Measurements from ENCODE around the gene WDFY2.
A peak's percentile ranks its signal among the peaks of the same experiment; 100 is the strongest.
"Not testable (repeated sequence)": the region's sequence is repeated elsewhere in the genome, so short reads cannot be mapped to it uniquely, and the experiment has no call there.

WDFY2 gene

GRCh38 chr13:51687947-51688714 lies 103.9 kb downstream of the WDFY2 start:
- peaks cover 1% of the 10 kb centered on the region for H3K79me1 ChIP-seq (ENCODE audit: low read length)
- H4K12ac ChIP-seq (ENCODE audit: low read depth, low read length) = no peak overlapping the region
- no peak overlapping the region for H3K4me2 ChIP-seq (ENCODE audit: low read length)
- no peak overlapping the region for H3K23ac ChIP-seq (ENCODE audit: low read length)
- H3K27me3 ChIP-seq (ENCODE audit: insufficient read depth, low read length) = no peaks in the 10 kb centered on the region
- H2BK5ac ChIP-seq (ENCODE audit: low read depth, low read length, poor library complexity) = no peak overlapping the region
- no peak overlapping the region for H3K27ac ChIP-seq (ENCODE audit: low read depth, low read length)
- H2AK5ac ChIP-seq (ENCODE audit: low read length) = no peak overlapping the region
- H3K14ac ChIP-seq (ENCODE audit: low read length) = no peak overlapping the region
- no peaks in the 10 kb centered on the region for H3K79me2 ChIP-seq (ENCODE audit: control insufficient read depth, insufficient read depth, low read length, poor library complexity)
- H3K4ac ChIP-seq (ENCODE audit: low read depth, low read length) = no peak overlapping the region
- no peak overlapping the region for H3K4me3 ChIP-seq (ENCODE audit: low read depth, low read length)
- H3K9ac ChIP-seq (ENCODE audit: low read length) = no peak overlapping the region
- H3K9me3 ChIP-seq (ENCODE audit: insufficient read depth, low read depth, low read length) = no peaks in the 10 kb centered on the region
- peaks cover 0 to 1% of the 10 kb centered on the region in 2 experiments for H3K36me3 ChIP-seq (ENCODE audit: control insufficient read depth in 1 of 2, insufficient read depth in 2 of 2, low read length in 2 of 2)
- H3K18ac ChIP-seq (ENCODE audit: low read length) = no peak overlapping the region
- H3K4me1 ChIP-seq (ENCODE audit: control insufficient read depth in 1 of 2, insufficient read depth in 2 of 2, low read length in 2 of 2) = peaks cover 2 to 4% of the 10 kb centered on the region in 2 experiments
- WGBS (ENCODE audit: extremely low coverage, insufficient coverage, insufficient read length) = no CpG with 5 or more reads among the region's 5 CpGs
- no peak overlapping the region for H4K8ac ChIP-seq (ENCODE audit: low read depth, low read length)
- H2BK120ac ChIP-seq (ENCODE audit: insufficient read depth, low read length, poor library complexity) = no peak overlapping the region
- H2BK12ac ChIP-seq (ENCODE audit: low read length) = no peak overlapping the region
- H2AFZ ChIP-seq (ENCODE audit: insufficient read depth, low read length, poor library complexity) = no peak overlapping the region
- no peak overlapping the region for H4K91ac ChIP-seq (ENCODE audit: low read depth, low read length)
- DNase-seq = no peak

GRCh38 chr13:51688937-51689662 lies 104.8 kb downstream of the WDFY2 start:
- H3K79me2 ChIP-seq (ENCODE audit: control insufficient read depth, insufficient read depth, low read length, poor library complexity) = no peaks in the 10 kb centered on the region
- no peak overlapping the region for H2AK5ac ChIP-seq (ENCODE audit: low read length)
- no peak overlapping the region for H3K18ac ChIP-seq (ENCODE audit: low read length)
- no peak overlapping the region for H3K4ac ChIP-seq (ENCODE audit: low read depth, low read length)
- no peak overlapping the region for H4K12ac ChIP-seq (ENCODE audit: low read depth, low read length)
- no peaks in the 10 kb centered on the region for H3K27me3 ChIP-seq (ENCODE audit: insufficient read depth, low read length)
- no peak overlapping the region for H3K4me2 ChIP-seq (ENCODE audit: low read length)
- DNase-seq = peak in 1 of 2 donors; percentile 25
- peaks cover 2 to 4% of the 10 kb centered on the region in 2 experiments for H3K4me1 ChIP-seq (ENCODE audit: control insufficient read depth in 1 of 2, insufficient read depth in 2 of 2, low read length in 2 of 2)
- H2BK12ac ChIP-seq (ENCODE audit: low read length) = no peak overlapping the region
- H2AFZ ChIP-seq (ENCODE audit: insufficient read depth, low read length, poor library complexity) = no peak overlapping the region
- no peak overlapping the region for H2BK120ac ChIP-seq (ENCODE audit: insufficient read depth, low read length, poor library complexity)
- H3K36me3 ChIP-seq (ENCODE audit: control insufficient read depth in 1 of 2, insufficient read depth in 2 of 2, low read length in 2 of 2) = no peaks in the 10 kb centered on the region
- no peak overlapping the region for H3K14ac ChIP-seq (ENCODE audit: low read length)
- H3K9me3 ChIP-seq (ENCODE audit: insufficient read depth, low read depth, low read length) = no peaks in the 10 kb centered on the region
- no CpG with 5 or more reads among the region's 8 CpGs for WGBS (ENCODE audit: extremely low coverage, insufficient coverage, insufficient read length)
- no peak overlapping the region for H3K4me3 ChIP-seq (ENCODE audit: low read depth, low read length)
- H3K23ac ChIP-seq (ENCODE audit: low read length) = no peak overlapping the region
- no peak overlapping the region for H4K91ac ChIP-seq (ENCODE audit: low read depth, low read length)
- H3K9ac ChIP-seq (ENCODE audit: low read length) = no peak overlapping the region
- H2BK5ac ChIP-seq (ENCODE audit: low read depth, low read length, poor library complexity) = no peak overlapping the region
- peak overlapping the region; percentile 28 for H4K8ac ChIP-seq (ENCODE audit: low read depth, low read length)
- no peak overlapping the region for H3K27ac ChIP-seq (ENCODE audit: low read depth, low read length)
- H3K79me1 ChIP-seq (ENCODE audit: low read length) = peaks cover 1% of the 10 kb centered on the region

- H2BK5ac ChIP-seq (ENCODE audit: low read depth, low read length, poor library complexity) = no peak overlapping the region
- H3K79me2 ChIP-seq (ENCODE audit: control insufficient read depth, insufficient read depth, low read length, poor library complexity) = no peaks in the 10 kb centered on the region
- H4K12ac ChIP-seq (ENCODE audit: low read depth, low read length) = no peak overlapping the region
- H3K14ac ChIP-seq (ENCODE audit: low read length) = no peak overlapping the region
- no peak overlapping the region for H3K4me3 ChIP-seq (ENCODE audit: low read depth, low read length)
- no peaks in the 10 kb centered on the region for H3K36me3 ChIP-seq (ENCODE audit: control insufficient read depth in 1 of 2, insufficient read depth in 2 of 2, low read length in 2 of 2)
- H3K9me3 ChIP-seq (ENCODE audit: insufficient read depth, low read depth, low read length) = no peaks in the 10 kb centered on the region
- no peak overlapping the region for H2AK5ac ChIP-seq (ENCODE audit: low read length)
- no peak overlapping the region for H4K91ac ChIP-seq (ENCODE audit: low read depth, low read length)
- H3K4me2 ChIP-seq (ENCODE audit: low read length) = no peak overlapping the region
- H3K27me3 ChIP-seq (ENCODE audit: insufficient read depth, low read length) = no peaks in the 10 kb centered on the region
- no peak overlapping the region for H2AFZ ChIP-seq (ENCODE audit: insufficient read depth, low read length, poor library complexity)
- no peak overlapping the region for H2BK12ac ChIP-seq (ENCODE audit: low read length)
- no peak overlapping the region for H3K27ac ChIP-seq (ENCODE audit: low read depth, low read length)
- H3K23ac ChIP-seq (ENCODE audit: low read length) = no peak overlapping the region
- H3K79me1 ChIP-seq (ENCODE audit: low read length) = peaks cover 1% of the 10 kb centered on the region
- no peak overlapping the region for H3K18ac ChIP-seq (ENCODE audit: low read length)
- WGBS (ENCODE audit: extremely low coverage, insufficient coverage, insufficient read length) = no CpG with 5 or more reads among the region's 2 CpGs
- H3K4ac ChIP-seq (ENCODE audit: low read depth, low read length) = no peak overlapping the region
- H2BK120ac ChIP-seq (ENCODE audit: insufficient read depth, low read length, poor library complexity) = no peak overlapping the region
- H4K8ac ChIP-seq (ENCODE audit: low read depth, low read length) = peak overlapping the region; percentile 28
- no peak overlapping the region for H3K9ac ChIP-seq (ENCODE audit: low read length)
- no peak for DNase-seq
- H3K4me1 ChIP-seq (ENCODE audit: control insufficient read depth in 1 of 2, insufficient read depth in 2 of 2, low read length in 2 of 2) = peaks cover 2 to 4% of the 10 kb centered on the region in 2 experiments
These were observed 105.4 kb downstream of the WDFY2 start for GRCh38 chr13:51689663-51689996.

GRCh38 chr13:51695677-51696076 lies 111.4 kb downstream of the WDFY2 start:
- not testable (repeated sequence) for H3K9me3 ChIP-seq (ENCODE audit: insufficient read depth, low read depth, low read length); H3K4me1 ChIP-seq (ENCODE audit: control insufficient read depth in 1 of 2, insufficient read depth in 2 of 2, low read length in 2 of 2); H3K4me2 ChIP-seq (ENCODE audit: low read length); H3K27ac ChIP-seq (ENCODE audit: low read depth, low read length); H2BK120ac ChIP-seq (ENCODE audit: insufficient read depth, low read length, poor library complexity); H2AFZ ChIP-seq (ENCODE audit: insufficient read depth, low read length, poor library complexity); H3K14ac ChIP-seq (ENCODE audit: low read length); H3K27me3 ChIP-seq (ENCODE audit: insufficient read depth, low read length); H4K12ac ChIP-seq (ENCODE audit: low read depth, low read length); H2AK5ac ChIP-seq (ENCODE audit: low read length); H3K23ac ChIP-seq (ENCODE audit: low read length); H3K18ac ChIP-seq (ENCODE audit: low read length); H3K4me3 ChIP-seq (ENCODE audit: low read depth, low read length); H3K9ac ChIP-seq (ENCODE audit: low read length); H4K91ac ChIP-seq (ENCODE audit: low read depth, low read length); H3K79me2 ChIP-seq (ENCODE audit: control insufficient read depth, insufficient read depth, low read length, poor library complexity); H3K36me3 ChIP-seq (ENCODE audit: control insufficient read depth in 1 of 2, insufficient read depth in 2 of 2, low read length in 2 of 2); H2BK5ac ChIP-seq (ENCODE audit: low read depth, low read length, poor library complexity); DNase-seq; H3K79me1 ChIP-seq (ENCODE audit: low read length); H3K4ac ChIP-seq (ENCODE audit: low read depth, low read length); H2BK12ac ChIP-seq (ENCODE audit: low read length); H4K8ac ChIP-seq (ENCODE audit: low read depth, low read length)
- no CpG with 5 or more reads among the region's 8 CpGs for WGBS (ENCODE audit: extremely low coverage, insufficient coverage, insufficient read length)

Data from trophoblast cell (in vitro differentiated cells and primary cell).